Dermis microvascular lymphatic vessel endothelial cell (primary cell): ENCODE data around the gene RPL23. TPM values are rescaled to one million over a fixed set of nuclear protein-coding genes. Genes with fewer than 3 reads are reported as not detected.

Experiments
- DNase-seq, 2 donors: peaks; one replicate each; pipeline versions ENCODE4 v3.0.0 to v3.0.0-alpha.2; 2010; ENCODE audit warnings: low read depth in 2 of 2
- total RNA-seq: library from RNA; depleted of rRNA; stranded (reverse); fragments of >200 nt; gene quantifications from 2 replicates; pipeline ENCODE4 v1.2.1, GENCODE V29; 2014

Gene RPL23
- total RNA-seq, 1 donor from 2014 or later: 1,151 TPM

GRCh38 chr17:38798614-38799500 lies 54.7 kb downstream of the RPL23 start:
- DNase-seq: peak in 1 of 2 donors; percentile 62

Other genes starting within 250 kb of the RPL23 start
- gene SRCIN1, start 247.8 kb downstream of the RPL23 start, total RNA-seq: under 0.01 TPM in 2 replicates
- gene EPOP, start 178.8 kb downstream of the RPL23 start, total RNA-seq: 0.76 and 0.90 TPM in 2 replicates
- gene MLLT6, start 148.4 kb downstream of the RPL23 start, total RNA-seq: 12.2 and 16.7 TPM in 2 replicates
- 2.7 and 3.7 TPM in 2 replicates for gene CISD3, start 123.4 kb downstream of the RPL23 start, total RNA-seq
- gene PCGF2, start 105.4 kb downstream of the RPL23 start, total RNA-seq: 3.2 and 5.6 TPM in 2 replicates
- 379 and 507 TPM in 2 replicates for gene PSMB3, start 101.0 kb downstream of the RPL23 start, total RNA-seq
- gene PIP4K2B, start 54.2 kb downstream of the RPL23 start, total RNA-seq: 26.8 and 41.1 TPM in 2 replicates
- 5.8 and 8.7 TPM in 2 replicates for gene CWC25, start 28.4 kb downstream of the RPL23 start, total RNA-seq
- 57.1 and 80.4 TPM in 2 replicates for gene LASP1, start 16.3 kb upstream of the RPL23 start, total RNA-seq
- under 0.01 TPM in 1 of 2 replicates, not detected in the other for gene FBXO47, start 113.7 kb upstream of the RPL23 start, total RNA-seq